ENCODE data around the gene POU2F3.
"Not testable (repeated sequence)": the region's sequence is repeated elsewhere in the genome, so short reads cannot be mapped to it uniquely, and the experiment has no call there.

POU2F3 gene

GRCh38 chr11:120249279-120250262 lies 9.6 kb downstream of the POU2F3 start:
- DNase-seq (ENCODE audit: low spot score): no peak

- DNase-seq (ENCODE audit: low spot score): not testable (repeated sequence)
Measured at GRCh38 chr11:120253377-120253776, 13.4 kb downstream of the POU2F3 start.

DNA sequence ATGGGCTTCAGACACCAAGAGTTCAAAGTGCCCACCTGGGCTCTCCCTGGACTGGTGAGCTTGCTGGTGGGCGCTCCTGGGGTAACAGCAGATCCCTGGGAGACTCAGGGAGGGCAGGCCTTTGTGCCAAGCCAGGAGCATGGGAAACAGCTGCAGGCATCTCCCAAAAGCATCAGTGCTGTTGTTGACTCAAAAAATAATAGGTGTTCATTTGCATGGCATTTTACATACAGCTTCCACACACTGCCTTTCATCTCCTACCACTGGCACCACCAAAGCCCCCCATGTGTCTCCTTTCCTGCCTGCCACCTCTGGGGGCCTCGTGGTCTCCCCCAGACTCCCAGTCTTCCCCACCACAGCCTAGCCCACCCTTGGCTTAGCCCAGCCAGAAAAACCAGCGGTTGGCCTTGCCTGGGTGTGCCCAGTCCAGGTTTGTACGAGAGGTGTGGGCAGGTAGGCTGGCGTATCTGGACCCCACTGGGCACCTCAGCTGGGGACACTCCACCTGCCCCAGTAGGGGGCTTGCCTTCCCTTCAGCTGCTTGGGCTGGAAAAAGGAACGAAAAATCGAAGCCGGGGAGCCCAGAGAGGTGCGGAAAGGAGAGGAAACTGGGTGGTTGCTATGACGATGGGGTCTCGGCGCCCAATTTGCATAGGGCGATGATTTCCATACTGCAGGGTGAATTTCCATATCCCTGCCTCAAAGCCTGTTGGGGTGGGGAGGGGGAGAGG lies 15.0 kb downstream of the POU2F3 start:
- no peak for DNase-seq (ENCODE audit: low spot score)

GRCh38 chr11:120255519-120255866 lies 15.6 kb downstream of the POU2F3 start:
- no peak for DNase-seq (ENCODE audit: low spot score)

DNA sequence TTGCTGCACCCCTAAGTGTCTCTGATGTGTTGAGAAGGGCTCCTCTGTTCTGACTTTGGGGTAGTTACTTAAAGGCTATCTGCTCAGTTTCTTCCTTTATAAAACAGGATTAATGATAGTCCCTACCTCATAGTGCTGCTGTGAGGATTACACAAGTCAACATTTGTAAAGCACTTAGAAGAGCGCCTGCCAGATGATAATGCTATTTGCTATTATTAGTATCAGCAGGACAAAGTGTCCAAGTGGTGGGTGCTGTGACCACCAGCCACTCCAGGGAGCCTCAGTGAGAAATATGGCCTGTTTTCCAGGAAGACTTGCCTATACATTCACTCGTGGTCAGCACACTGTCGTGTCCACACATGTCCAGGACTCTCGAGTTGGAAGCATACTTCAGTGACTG lies 16.2 kb downstream of the POU2F3 start:
- no peak for DNase-seq (ENCODE audit: low spot score)

GRCh38 chr11:120256779-120257178 lies 16.8 kb downstream of the POU2F3 start:
- no peak for DNase-seq (ENCODE audit: low spot score)

DNA sequence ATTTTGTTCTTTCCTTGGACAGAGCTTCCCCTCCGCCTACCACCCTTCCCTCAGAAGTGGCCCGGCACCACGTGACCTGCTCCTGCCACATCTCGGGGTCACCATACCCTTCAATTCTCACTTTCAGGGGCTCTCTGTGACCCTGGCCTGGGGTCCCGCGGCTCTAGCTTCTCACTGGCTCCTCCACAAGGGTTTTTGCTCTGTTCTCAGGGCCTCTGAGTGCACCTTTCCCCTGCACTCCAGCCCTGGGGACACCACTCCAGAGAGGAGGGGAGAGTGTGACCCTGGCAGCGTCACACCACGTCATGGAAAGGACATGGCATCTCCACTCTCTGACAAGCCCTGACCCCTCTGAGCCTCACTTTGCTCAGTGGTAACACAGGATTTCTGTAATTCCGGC lies 17.4 kb downstream of the POU2F3 start:
- no peak for DNase-seq (ENCODE audit: low spot score)

GRCh38 chr11:120258661-120259060 lies 18.7 kb downstream of the POU2F3 start:
- no peak for DNase-seq (ENCODE audit: low spot score)

- DNase-seq (ENCODE audit: low spot score): no peak
Measured at GRCh38 chr11:120259241-120259640, 19.3 kb downstream of the POU2F3 start.

GRCh38 chr11:120259988-120260565 lies 20.1 kb downstream of the POU2F3 start:
- DNase-seq (ENCODE audit: low spot score): no peak

- DNase-seq (ENCODE audit: low spot score): no peak
Measured at GRCh38 chr11:120260616-120261015, 20.7 kb downstream of the POU2F3 start.

GRCh38 chr11:120261321-120261720 lies 21.4 kb downstream of the POU2F3 start:
- no peak for DNase-seq (ENCODE audit: low spot score)

GRCh38 chr11:120261931-120262330 lies 22.0 kb downstream of the POU2F3 start:
- DNase-seq (ENCODE audit: low spot score): no peak

GRCh38 chr11:120267319-120267718 lies 27.4 kb downstream of the POU2F3 start:
- DNase-seq (ENCODE audit: low spot score): no peak

DNA sequence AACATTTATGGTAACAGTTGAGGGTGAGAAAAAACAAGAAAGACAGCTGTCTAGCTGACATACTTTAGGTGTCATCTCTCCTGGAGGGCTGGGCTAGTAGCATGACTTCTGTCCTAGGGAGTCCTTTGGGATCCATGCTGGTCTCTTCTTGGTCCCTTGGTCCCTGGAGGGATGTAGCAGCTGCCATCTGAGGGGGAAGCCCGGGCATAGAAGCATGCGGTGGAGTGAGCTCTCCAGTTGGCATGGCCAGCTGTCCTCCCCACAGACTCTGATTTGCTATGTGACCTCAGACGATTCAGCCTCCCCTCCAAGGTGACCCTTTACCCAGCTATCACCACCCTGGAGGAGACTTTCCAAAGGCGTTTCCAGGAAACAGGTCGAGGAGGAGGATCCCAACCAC lies 28.7 kb downstream of the POU2F3 start:
- no peak for DNase-seq (ENCODE audit: low spot score)

- no peak for DNase-seq (ENCODE audit: low spot score)
Measured at GRCh38 chr11:120270386-120270785, 30.4 kb downstream of the POU2F3 start.

DNA sequence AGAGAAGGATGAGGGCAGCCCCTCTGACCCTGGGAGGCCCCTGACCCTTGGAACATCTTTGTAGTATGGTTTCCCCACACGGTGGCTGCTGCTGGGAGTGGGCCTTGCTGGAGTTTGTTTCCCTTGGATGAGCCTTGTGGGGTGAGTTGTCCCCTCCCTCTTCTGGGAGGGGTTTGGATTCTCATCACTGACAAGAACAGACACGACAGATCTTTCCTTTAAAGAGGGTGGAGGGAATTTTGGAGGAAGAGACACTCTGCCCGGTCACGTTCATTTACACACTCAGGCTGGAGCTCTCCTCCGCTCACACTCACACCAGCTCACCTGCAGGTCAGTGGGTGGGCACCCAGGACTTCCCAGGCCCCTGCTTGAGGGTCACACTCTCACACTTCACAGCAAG lies 31.7 kb downstream of the POU2F3 start:
- no peak for DNase-seq (ENCODE audit: low spot score)

DNA sequence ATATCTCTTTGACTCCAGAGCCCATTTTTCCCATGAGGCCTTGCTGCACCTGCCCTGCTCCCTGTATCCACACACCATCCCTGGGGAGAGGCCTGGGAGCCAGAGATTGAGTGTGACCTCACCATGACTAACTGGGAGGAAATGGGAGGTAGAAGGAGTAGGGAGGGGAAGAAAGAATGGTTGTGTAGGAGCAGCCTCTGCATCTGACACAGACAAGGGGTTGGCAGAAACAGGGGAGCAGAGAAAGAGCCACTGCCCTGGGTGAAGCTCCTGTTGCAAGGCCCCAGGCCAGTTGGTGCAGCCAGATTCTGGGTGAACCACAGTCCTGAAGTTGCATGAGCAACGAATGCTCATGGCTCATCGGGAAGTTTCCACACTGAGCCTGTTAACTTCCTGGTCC lies 32.4 kb downstream of the POU2F3 start:
- no peak for DNase-seq (ENCODE audit: low spot score)

- DNase-seq (ENCODE audit: low spot score): no peak
Measured at GRCh38 chr11:120273432-120273831, 33.5 kb downstream of the POU2F3 start.

DNA sequence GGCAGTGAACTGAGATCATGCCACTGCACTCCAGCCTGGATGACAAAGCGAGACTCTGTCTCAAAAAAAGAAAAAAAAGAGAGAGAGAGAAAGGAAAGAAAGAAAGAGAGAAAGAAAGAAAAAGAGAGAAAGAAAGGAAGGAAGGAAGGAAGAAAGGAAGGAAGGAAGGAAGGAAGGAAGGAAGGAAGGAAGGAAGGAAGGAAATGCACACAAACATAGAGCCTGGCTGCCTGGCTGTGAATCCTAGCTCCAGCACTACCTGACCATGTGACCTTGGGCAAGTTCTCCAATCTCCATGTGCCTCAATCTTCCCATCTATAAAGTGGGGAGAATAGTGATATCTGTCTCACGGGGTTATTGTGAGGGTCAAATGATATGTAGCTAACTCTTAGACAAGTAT lies 34.0 kb downstream of the POU2F3 start:
- DNase-seq (ENCODE audit: low spot score): not testable (repeated sequence)

DNA sequence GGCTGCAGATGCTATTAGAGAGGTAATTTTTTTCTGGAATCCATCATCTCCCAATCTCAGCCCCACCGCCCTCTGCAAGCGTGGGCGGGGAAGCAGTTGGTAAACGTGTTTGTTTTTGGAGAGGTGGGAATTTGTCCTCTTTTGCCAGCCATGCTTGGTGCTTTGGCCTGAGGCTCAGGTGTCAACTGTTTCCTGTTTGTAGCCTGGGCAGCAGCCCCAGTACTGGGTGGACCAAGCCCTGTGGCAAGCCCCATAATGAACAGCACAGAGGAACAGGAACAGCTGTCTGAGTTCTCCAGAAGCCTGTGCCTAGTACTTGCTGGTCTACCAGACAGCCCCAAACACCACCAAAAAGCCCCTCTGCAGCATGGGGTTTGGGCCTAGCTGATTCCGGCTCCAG lies 39.6 kb downstream of the POU2F3 start:
- no peak for DNase-seq (ENCODE audit: low spot score)

GRCh38 chr11:120280600-120281051 lies 40.7 kb downstream of the POU2F3 start:
- no peak for DNase-seq (ENCODE audit: low spot score)
